GM21360 (cell line): ENCODE measurements around the gene RALB.
A peak's percentile ranks its signal among the peaks of the same experiment; 100 is the strongest.

Experiments
- ATAC-seq: cut with Tn5 transposase; IDR thresholded peaks from one replicate; pipeline ENCODE4 v1.9.1; 2021; ENCODE audit warnings: mild to moderate bottlenecking, moderate library complexity; ENCODE audit not compliant: unreplicated experiment

RALB gene

DNA sequence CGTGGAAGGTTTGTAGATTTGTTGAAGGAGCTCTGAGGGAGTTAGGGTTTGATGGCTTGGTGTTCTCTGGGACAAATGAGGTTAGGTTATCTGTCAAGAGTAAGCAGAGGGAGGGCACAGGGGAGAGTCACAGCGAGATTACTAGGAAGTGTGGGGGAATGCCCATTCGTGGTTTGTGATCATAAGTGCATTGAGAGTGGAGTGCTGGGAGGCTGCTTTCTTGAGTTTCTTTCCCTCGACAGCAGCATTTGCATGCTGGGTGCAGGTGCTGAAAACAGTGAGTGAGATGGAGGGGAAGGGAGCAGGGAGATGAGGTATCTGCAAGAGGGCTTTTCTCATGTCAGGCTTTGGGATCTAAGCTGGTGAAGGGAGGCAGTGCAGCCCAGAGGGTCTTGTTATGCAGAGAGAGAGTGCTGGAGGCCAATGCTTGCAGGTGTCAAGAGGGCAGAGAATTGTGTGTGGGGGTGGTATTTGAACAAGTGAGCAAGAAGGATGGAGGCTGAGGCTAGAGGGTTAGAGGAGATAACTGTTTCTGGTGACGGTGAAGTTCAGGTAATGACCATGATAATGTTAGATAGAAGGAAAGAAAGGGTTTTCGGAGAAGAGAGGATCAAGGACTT lies 8.8 kb downstream of the RALB start:
- peak; percentile 58 for ATAC-seq

DNA sequence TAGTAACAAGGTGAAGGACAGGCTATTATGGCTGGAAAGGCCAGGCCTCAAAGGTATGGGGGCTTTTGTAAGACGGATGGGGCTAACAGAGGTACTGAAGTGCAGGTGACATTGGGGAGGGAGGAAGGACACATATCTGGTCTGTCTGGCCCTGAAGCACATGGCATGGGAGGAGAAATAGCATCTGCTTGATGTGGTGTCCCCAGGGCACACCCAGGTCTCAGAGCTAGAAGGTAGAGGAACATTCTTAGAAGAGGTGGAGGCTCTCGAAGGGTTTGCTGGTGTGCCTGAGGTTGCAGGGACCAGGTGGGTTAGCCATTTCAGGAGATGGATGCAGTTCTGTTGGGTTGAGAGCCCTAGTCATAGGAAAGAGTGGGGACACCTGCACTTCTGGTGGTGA lies 9.5 kb downstream of the RALB start:
- ATAC-seq: no peak

DNA sequence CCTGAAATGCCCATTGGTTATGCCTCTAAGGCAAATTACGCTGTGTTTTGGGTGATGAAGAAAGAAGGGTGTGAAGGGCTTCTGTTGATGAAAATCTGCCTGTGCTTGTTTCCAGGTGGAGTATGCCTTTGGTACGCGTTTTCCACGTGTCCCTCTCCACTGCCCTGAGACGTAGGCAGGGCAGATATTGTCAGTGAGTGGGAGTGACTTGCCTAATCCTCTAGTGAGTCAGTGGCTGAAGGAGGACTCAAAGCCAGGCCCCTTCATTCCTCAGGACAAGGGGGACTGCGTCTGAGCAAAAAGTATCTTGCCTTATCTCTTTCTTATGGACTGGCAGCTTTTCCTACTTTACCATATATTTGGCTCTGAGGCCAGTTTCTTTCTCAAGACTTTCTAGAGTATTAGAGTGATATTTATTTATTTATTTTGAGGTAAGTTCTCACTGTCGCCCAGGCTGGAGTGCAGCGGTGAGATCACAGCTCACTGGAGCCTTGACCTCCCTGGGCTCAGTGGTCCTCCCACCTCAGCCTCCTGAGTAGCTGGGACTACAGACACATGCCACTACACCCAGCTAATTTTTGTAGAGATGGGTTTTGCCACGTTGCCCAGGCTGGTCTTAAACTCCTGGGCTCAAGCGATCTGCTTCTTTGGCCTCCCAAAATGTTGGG lies 10.2 kb downstream of the RALB start:
- ATAC-seq: no peak

DNA sequence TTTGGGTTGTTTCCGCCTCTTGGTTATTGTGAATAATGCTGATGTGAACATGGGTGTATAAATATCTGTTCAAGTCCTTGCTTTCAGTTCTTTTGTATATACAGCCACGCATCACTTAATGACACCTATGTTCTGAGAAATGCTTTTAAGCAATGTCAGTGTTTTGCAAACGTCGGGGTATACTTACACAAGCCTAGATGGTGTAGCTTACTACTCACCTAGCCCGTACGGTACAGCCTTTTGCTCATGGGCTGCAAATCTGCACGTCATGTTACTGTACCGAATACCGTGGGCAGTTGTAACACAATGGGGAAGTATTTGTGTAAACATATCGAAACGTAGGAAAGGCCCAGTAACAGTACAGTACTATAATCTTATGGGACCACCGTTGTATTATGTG lies 12.4 kb downstream of the RALB start:
- ATAC-seq: peak; percentile 59

GRCh38 chr2:120267348-120267747 lies 14.7 kb downstream of the RALB start:
- ATAC-seq: no peak

DNA sequence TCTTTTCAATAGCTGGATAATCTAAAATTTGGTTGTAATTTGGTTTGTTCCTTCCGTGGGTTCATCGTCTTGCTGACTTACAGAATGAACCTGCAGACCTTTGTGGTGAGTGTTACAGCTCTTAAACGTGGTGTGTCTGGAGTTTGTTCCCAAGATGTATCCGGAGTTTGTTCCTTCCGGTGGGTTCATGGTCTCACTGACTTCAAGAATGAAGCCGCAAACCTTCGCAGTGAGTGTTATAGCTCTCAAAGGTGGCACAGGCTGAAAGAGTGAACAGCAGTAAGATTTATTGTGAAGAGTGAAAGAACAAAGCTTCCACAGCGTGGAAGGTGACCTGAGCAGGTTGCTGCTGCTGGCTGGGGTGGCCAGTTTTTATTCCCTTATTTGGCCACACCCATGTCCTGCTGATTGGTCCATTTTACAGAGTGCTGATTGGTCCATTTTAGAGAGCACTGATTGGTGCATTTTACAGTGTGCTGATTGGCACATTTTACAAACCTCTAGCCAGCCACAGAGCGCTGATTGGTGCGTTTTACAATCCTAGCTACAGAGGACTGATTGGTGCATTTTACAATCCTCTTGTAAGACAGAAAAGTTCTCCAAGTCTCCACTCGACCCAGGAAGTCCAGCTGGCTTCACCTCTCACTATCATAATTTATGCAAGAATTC lies 16.6 kb downstream of the RALB start:
- ATAC-seq: no peak

DNA sequence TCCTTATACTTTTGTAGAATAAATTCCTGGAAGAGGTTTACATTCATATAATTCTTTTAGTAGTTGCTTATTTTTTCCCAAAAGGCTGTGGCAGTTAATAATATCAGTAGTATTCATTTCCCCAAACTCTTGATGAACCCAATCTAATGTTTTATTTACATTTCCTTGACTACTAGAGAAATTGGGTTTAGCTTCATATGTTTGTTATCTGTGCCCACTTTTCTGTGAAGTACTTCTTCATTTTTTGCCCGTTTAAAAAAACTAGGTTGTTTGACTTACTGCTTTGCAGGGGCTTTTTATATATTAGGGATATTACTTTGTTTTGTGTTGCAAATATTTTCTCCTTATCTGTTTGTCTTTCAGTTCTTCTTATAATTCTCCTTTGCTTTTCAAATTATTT lies 17.2 kb downstream of the RALB start:
- no peak for ATAC-seq

DNA sequence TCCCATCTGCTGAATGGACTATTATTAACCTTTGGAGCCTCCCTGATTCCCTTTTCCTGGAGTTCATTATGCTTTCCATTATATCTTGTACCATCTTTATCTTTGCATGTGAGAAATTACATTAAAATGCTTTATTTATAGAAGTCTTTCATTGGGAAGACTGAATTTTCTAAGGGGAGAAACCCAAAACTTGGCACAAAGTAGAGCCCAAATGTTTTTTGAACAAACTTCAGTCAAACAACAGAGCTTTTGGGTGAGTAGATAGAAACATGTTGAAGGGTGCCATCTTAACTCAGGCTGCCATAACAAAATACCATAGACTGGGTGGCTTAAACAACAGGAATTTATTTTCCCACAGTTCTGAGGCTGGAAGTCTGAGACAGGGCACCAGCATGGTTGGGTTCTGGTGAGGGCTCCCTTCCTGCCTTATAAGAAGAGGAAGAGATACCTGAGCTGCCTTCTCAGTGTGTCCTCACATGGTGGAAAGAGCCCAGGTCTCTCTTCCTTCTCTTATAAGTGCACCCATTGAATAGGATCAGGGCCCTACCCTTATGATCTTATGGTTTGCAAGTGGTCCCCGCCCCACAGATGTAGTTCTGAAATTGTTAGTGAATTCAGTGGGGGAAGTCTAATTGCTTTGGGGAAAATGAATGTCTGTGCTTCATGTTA lies 19.2 kb downstream of the RALB start:
- ATAC-seq: no peak

DNA sequence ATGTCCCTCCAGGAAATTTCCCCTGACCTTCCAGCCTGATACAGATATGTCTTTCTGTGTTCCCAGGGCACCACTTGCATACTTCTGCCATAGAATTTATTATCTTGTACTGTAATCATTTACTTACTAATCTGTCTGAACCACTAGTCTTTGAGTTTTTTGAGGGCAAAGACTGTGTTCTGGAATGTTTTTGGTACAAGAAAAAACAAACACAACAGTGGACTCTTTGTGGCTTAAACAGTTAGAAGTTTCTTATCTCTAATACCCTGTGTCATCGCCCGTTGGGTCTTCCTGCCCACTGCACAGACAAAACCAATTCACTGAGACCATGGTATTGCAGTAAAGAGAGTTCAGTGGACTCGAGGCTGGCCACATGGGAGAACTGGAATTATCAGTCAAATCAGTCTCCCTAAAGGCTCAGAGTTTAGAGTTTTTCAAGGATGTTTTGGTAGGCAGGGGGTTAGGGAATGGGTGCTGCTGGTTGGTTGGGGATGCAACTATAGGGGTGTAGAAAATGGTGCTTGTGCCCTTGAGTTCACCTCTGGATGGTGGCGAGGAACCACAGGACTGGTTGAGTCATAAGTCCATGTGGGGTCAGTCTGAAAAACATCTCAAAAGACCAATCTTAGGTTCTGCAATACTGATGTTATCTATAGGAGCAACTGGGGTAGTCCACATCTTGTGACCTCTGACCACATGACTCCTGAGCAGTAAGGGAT lies 20.3 kb downstream of the RALB start:
- no peak for ATAC-seq

DNA sequence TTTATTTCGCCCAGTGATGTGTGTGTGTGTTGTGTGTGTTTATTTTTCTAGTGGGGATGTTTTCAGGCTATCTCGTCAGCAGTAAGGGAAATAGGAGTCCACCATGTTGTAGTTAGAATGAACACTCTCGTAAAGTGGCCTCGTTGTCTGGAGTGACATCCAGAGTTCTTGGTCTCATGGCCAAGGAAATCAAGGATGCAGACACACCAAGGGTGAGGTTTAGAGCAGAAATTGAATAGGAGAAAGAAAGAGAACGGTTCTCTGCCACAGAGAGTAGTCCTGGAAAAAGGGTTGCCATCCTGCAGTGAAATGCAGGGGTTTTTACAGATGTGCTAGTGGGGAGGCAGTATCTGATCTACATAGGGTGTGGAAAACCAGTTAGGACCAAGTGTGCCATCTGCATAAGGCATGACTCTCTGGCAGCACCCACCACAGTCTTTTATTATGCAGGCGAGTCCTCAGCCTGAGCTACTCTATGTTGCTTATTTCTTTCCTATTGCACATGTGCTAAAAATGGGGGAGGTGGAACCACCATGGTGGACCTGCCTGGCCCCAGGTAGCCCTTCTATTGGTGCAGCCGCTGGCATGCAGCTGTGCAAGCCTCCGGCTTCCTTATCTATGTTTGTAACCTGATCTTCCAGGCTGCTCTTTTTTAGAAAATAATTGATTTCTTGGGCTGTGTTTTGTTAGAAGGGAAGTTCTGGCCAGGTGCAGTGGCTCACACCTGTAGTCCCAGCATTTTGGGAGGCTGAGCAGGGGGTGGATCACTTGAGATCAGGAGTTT lies 23.2 kb downstream of the RALB start:
- ATAC-seq: no peak

DNA sequence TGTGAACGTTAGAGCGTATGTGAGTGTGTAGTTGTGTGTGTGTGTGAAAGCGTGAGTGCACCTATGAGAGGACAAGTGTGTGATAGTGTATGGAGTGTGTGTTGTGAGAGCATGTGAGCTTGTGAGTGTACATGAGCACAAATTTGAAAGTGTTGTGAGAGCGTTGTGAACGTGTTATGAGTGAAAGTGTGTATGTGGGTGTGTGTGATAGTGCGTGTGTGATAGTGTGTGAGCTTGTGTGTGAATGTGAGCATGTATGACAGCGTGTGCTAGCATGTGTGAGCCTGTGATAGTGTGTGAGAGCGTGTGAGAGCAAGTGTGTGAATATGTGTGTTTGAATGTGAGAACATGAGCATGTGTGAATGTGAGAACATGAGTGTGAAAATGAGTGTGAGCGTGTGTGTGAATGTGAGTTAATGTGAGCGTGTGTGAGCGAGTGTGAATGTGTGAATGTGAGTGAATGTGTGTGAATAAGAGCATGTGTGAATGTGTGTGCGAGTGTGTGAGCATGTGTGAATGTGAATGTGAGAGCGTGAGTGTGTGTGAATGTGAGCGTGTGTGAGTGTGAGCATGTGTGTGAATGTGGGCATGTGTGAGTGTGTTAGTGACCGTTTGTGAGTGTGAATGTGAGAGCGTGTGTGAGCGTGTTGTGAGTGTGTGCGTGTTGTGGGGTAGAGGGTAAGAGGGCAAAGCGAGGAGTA lies 25.0 kb downstream of the RALB start:
- no peak for ATAC-seq

- ATAC-seq: no peak
These were observed 26.2 kb downstream of the RALB start for GRCh38 chr2:120278901-120279300.

DNA sequence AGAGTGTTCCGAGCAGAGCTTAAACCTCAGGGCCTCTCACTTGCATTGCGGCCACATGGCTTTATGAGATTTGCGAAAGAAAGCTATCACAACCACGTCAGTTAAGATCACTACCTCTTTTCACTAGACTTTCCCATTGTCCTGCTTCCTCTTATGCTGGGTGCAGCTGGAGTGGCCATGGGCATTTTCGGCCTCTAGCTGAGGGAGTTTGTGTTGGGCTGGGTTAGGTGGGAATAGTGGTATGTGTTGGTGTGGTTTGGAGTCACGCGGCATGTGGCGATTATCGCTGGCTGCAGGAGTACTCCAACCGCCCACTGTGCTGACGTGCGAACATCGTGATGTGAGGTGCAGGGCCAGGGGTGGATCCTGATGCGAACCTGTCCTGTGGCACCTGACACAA lies 27.1 kb downstream of the RALB start:
- ATAC-seq: no peak

- ATAC-seq: no peak
These were observed 31.0 kb downstream of the RALB start for GRCh38 chr2:120283649-120284048.

DNA sequence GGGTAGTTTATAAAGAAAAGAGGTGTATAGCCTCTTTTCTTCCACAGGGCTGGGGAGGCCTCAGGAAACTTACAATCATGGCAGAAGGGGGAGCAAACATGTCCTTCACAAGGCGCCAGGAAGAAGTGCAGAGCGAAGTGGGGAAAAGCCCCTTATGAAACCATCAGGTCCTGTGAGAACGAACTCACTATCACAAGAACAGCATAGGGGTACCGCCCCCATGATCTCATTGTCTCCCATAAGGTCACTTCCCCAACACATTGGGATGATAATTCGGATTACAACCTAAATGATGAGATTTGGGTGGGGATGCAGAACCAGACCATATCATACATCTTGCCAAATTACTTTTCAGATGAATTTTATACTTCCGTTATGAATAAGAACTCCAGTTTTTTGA lies 32.4 kb downstream of the RALB start:
- ATAC-seq: no peak

DNA sequence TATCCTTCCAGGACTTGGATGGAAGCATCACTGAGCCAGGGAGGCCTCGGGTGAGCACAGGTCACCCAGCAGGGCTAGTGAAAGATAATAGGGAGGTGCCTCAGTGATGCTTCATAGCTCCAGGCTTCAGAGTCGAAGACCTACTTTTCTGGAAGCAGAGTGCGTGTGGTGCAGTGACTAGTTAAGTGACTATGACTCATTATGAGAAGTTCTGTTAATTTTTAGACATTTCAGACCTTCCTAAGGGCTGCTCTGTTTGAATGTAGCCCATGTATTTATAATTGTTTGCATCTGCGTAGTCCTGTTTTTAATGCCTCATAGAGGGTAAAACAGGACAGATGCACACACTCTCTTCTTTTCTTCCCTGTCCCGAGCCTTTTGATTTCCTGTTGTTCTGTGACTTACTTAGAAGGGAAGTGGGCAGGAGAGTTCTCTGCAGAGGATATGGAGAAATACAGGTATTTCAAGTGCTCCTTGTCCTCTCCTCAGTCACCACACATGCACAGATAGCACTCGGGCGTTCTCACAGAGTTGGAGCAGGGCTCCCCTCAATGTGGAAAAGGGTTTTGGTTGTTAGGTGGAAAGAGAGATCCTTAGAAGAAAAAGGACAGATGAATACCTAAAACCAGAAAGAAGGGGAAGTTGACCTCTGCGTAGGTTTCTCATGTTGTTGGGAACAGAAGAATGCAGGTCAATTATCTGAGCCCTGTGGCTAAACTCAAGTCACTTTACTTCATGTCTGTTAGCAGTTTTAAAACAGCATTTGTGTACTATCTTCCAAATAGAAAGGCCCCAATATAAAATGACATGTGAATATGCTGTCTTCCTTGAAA lies 34.7 kb downstream of the RALB start:
- ATAC-seq: peak; percentile 99

- no peak for ATAC-seq
These were observed 35.3 kb downstream of the RALB start for GRCh38 chr2:120288016-120288373.

DNA sequence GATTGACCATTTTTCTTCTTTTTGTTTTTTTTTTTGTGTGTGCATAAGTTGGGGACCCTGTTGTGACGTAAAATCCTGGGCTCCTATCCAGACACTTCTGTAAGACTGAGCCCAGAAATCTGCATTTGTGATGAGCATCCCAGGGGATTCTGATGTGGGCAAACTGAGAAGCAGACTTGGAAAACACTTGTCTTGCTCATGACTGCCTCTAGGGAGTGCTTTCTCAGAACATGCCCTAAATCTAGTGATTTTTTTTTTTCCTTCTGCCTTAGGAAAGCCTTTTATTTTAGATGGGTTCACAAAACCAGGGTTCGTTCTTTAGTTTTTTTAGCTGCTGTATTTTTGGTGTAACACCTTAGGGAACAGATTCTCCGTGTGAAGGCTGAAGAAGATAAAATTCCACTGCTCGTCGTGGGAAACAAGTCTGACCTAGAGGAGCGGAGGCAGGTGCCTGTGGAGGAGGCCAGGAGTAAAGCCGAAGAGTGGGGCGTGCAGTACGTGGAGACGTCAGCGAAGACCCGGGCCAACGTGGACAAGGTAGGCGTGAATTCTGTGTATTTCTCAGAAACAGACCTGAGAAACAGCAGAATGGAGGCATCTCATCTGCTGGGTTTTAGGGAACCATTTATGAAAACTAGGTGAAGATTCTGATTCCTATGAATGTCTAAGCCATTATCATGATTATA lies 36.7 kb downstream of the RALB start:
- no peak for ATAC-seq
